ENCODE results near the gene KLHDC1. TPM values are rescaled to one million over a fixed set of nuclear protein-coding genes. Genes with fewer than 3 reads are reported as not detected.

KLHDC1 gene
- total RNA-seq, 2 experiments from 2014 or later = 1.4 to 1.9 TPM

Other genes starting within 250 kb of the KLHDC1 start
- 1,000 to 10,000 TPM; 2,029 to 2,157 TPM for gene RPS29, start 106.7 kb upstream of the KLHDC1 start, total RNA-seq
- gene LRR1, start 94.2 kb upstream of the KLHDC1 start, total RNA-seq = 10 to 100 TPM; 51.8 to 52.0 TPM
- 100 to 1,000 TPM; 314 to 320 TPM for gene RPL36AL, start 72.5 kb upstream of the KLHDC1 start, total RNA-seq
- 10 to 100 TPM; 40.4 to 43.7 TPM for gene MGAT2, start 72.3 kb upstream of the KLHDC1 start, total RNA-seq
- gene DNAAF2, start 57.9 kb upstream of the KLHDC1 start, total RNA-seq = 10 to 100 TPM in 1 of 2 experiments, 1 to 10 TPM in 1; 9.9 to 10.4 TPM
- gene POLE2, start 4.9 kb upstream of the KLHDC1 start, total RNA-seq = 10 to 100 TPM; 41.3 to 43.4 TPM
- 10 to 100 TPM; 27.8 to 28.2 TPM for gene KLHDC2, start 75.0 kb downstream of the KLHDC1 start, total RNA-seq
- 10 to 100 TPM; 63.6 to 71.0 TPM for gene NEMF, start 159.7 kb downstream of the KLHDC1 start, total RNA-seq
- 100 to 1,000 TPM; 198 to 202 TPM for gene ARF6, start 200.0 kb downstream of the KLHDC1 start, total RNA-seq